Measurements from ENCODE around the gene MRPL24.

Gene MRPL24

DNA sequence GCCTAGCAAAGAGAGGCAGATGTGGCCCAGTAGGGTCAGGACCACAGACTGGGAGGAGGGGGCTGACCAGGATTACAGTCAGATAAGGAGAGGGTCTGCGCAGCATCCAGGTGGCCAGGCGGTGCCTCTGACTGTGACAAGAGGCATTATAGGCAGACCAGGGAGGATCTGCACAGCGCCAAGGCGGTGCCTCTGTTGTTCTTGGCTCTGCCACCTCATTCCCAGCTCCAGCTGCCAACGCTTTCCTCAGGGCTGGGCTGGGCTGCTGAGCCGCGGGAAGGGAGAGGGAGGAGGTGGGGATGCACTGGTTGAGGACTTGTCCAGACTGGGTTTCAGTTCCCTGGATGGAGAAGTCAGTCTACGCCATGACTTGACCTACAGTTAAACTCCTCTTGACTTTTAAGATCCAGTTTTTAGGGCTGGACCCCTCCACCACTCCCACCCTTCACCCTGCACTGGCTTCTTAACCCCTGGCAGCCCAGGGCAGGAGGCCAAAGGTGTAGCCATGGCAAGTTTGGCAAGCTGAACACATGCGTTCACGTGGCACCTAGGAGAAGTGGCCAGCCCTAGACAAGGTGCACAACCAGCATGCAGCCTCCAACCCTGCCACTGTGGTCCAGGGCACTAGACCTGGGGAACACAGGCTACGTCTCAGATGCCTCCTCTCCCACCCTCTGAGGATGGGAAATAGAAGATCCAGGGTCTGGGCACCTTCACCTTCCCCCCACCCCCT is 31.0 kb downstream of the MRPL24 start:
- DNase-seq (ENCODE audit: low spot score): peak; percentile 91

DNA sequence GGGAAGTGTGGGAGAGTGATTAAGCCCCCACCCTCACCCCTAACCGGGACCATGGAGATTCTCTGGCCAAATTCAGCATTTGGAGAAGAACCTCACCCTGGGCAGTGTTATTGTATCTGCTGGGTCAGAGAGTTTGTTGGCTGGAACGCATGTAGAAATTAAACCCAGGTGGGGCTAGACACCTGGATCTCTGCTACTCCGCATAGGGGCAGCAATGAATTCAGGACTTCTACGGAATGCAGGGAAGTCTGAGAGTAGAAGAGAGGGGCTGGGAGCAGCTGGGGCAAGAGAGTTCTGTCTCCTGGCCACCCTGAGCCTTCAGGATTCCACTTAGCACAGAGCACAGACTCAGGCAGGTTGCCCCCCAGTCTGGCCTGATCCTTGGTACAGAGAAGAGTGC is 31.9 kb downstream of the MRPL24 start:
- no peak for DNase-seq (ENCODE audit: low spot score)

- DNase-seq (ENCODE audit: low spot score): peak; percentile 54
Observed at GRCh38 chr1:156708218-156708661, 32.6 kb downstream of the MRPL24 start.

DNA sequence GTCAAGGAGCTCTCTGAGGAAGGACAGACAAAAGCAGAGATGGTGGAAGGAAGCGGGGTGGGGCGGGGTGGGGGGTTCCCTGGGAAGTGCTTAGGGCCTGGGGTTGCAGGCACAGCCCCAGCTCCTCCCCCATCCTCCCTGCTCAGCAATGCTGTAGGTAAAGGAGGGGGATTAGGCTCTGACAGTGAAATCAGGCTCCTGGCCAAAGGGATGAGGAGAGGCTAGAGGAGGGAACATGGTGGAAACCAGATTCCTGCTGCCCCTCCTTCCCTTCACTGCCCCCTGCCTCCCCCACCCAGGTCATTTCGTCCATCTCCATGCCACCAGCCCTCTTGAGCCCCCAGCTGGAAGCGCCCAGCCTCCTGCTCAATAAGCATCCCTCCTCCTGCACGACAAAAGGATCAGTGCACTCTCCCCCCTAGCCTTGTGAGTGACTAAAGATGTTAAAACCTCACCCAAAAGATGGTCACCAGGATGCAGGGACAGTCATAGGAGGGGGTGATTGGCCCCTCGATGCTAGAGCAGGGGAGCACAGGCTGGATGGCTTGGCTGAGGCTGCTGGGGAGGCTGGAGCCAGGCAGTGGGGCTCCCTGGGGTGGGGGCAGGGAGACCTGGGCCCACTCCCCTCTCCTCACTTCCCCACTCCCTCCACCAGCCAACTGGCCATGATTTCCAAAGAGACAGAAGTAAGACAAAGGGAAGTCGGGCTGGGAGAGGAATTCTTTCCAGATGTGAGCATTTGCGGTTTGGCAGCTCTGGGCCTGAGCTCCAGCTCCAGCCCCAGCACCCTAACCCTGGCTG is 33.3 kb downstream of the MRPL24 start:
- DNase-seq (ENCODE audit: low spot score): peak; percentile 74

DNA sequence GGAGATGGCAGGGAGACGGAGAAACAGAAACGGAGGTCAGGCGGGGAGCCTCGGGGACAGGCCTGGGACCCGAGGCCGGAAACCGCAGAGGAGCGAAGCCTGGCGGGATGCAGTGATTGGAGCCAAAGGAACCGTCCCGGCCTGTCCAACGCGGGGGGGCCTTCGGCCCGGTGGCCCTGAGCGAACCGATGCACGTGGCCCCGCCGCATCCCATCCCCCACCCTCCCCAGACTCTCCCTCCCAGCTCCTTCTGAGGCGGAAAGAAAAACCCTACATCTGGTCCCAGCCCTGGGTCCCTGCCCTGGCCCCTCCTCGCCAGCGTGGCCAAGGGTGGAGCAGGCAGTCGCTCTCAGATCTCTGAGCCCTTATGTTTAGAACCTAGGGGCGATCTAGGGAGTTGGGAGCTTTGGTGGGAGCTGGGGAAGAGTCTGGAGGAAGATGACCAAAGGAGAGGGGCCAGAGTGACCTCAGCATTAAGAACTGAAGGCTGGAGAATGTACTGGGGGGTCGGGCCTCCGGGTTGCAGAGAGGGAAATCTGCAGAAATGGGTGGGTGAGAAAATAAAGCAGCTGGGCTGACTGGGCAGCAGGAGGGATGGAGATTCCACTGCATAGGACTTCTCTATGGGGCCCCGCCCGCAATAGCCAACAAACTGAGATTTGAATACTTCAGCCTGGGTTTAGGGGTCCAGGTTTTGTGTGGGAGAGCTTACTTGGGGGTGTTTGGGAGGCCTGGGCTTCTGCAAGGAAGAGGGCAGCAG is 34.1 kb downstream of the MRPL24 start:
- DNase-seq (ENCODE audit: low spot score): peak; percentile 81

- peak; percentile 72 for DNase-seq (ENCODE audit: low spot score)
Observed at GRCh38 chr1:156705918-156706656, 34.8 kb downstream of the MRPL24 start.

- no peak for DNase-seq (ENCODE audit: low spot score)
Observed at GRCh38 chr1:156705321-156705917, 35.5 kb downstream of the MRPL24 start, which contains the start of gene CRABP2. TSS of gene CRABP2 (minus strand) at chr1:156705583. CDS start at chr1:156705446, 137 bp downstream.

- DNase-seq (ENCODE audit: low spot score): peak; percentile 74
Observed at GRCh38 chr1:156704930-156705320, 36.0 kb downstream of the MRPL24 start.

- no peak for DNase-seq (ENCODE audit: low spot score)
Observed at GRCh38 chr1:156704166-156704711, 36.6 kb downstream of the MRPL24 start.

DNA sequence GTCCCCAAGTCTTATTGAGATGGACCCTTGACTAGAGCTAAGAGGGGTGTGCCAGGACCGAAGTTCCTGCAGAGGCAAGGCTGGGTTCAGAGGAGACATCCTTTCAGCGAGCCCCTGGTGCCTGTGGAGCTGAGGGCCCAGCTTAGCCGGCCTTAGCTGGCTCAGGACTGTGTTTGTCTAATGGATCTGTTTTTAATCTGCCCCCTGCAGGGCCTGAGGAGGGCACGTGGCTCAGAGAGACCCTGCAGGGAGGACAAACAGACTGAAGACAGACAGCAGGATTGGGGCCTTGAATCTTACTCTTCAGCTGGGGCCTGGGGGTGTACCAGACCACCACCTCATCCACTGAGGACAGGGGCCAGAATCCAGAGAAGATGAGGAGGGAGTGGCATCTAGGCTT is 37.1 kb downstream of the MRPL24 start:
- DNase-seq (ENCODE audit: low spot score): no peak

GRCh38 chr1:156703336-156703735 is 37.6 kb downstream of the MRPL24 start:
- DNase-seq (ENCODE audit: low spot score): no peak

DNA sequence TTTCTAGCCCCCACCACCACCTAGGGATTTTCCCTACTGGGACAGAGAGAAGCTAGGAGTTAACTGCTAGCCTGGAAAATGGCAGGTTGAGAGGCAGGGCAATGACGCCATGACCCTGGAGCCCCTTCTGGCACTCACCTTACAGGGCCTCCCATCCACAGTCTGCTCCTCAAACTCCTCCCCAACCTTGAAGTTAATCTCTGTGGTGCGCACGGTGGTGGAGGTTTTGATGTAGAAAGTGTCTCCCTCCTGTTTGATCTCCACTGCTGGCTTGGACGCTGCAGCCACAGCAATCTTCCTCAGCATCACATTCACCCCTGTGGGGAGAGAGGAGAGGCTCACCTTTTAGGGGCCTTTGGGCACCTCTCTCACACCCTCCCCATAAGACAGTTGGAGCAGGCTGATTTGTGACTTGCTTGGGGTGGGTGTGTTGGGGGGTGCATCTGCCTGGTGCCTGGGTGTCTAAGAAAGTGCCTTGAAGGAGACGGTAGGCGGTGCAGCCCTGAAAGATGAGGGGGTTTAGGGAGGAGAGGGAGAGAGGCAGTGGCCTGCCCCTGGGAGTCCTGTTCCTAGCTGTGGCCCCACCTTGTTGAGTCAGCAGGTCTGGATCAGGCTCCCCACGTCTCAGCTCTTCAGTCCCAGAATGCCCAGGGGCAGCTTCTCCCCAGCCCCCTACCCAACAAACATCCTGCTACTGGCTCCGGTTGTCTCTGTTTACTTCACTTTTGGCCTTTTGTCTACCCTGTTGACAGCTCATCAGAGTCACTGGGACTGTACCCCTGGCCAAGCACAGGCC is 40.0 kb downstream of the MRPL24 start:
- no peak for DNase-seq (ENCODE audit: low spot score)

DNA sequence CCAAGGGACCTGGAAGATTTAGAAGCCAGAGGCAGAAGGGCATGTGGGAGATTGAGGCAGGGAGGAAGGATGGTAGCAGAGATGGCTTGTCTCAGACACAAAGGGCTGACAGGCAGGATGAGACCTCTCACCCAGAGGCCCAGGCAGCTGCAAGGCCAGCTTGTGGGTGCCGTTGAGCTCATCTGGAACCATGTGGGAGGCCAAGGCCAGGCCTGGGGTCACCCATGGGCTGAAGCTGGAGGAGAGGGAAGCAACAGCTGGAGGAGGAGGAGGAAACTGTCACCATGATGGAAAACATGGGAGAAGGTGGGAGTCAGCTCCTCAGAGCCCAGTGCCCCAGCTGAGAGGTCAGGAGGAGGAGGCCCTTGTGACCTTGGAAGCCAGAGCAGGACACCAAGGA is 41.9 kb downstream of the MRPL24 start:
- no peak for DNase-seq (ENCODE audit: low spot score)

GRCh38 chr1:156697481-156697880 is 43.4 kb downstream of the MRPL24 start:
- DNase-seq (ENCODE audit: low spot score): no peak

- DNase-seq (ENCODE audit: low spot score): no peak
Observed at GRCh38 chr1:156696755-156697154, 44.1 kb downstream of the MRPL24 start.

DNA sequence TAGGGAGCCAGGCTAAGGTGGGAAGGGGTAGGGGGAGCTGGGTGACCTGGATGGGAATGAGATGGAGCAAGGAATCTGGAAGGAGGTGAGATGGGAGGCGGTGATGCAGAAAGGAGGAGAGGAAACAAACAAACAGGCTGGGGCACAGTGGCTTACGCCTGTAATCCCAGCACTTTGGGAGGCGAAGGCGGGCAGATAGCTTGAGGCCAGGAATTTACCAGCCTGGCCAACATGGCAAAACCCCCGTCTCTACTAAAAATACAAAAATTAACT is 46.3 kb downstream of the MRPL24 start:
- DNase-seq (ENCODE audit: low spot score): no peak

DNA sequence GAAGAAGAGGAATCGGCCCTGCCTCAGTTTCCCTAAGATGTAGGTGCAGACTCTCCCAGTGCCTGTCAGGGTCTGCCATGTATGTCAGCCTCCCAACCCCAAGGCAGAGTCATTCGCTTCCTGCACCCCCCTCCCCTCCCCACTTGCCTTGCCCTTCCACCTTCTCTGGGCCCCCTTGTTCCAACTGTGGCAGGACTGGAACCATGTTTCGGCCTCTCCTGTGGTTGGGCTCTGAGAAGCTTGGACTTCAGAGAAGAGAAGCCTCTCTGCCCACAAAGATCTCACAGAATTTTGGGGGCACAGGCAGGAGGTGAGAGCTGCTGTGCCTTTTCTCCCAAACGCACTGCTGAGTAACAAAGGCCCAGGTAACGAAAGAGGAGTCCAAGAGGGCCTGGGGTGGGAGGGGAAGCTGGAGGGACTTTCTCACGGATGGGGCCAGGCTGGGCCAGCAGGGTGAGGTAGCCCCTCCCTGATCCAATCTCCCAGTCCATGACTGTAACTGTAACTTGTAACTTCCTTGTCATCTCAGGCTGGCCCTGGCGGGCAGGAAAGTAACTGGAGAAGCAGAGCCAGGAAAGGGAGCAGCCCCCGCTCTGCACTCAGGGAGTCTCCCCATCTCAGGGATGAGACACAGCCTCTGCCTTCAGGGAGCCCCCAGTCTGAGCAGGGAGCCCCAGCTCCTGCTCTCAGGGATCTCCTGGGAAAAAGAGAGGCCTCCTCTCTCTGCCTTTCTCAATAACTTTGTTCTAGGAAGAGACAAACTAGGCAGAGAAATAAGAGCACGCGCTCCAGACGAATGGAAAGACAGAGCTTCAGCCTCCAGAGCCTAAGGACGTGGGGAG is 46.8 kb downstream of the MRPL24 start:
- no peak for DNase-seq (ENCODE audit: low spot score)

- no peak for DNase-seq (ENCODE audit: low spot score)
Observed at GRCh38 chr1:156692925-156693847, 47.7 kb downstream of the MRPL24 start.
